Lower leg skin (tissue), 3 donors: Measurements from ENCODE around the gene INCA1.

Source experiments
- CTCF ChIP-seq, 3 donors: fragments of 450-650 bp; IDR thresholded peaks; one replicate each; pipeline ENCODE4 v1.5.1; 2016; ENCODE audit warnings: antibody characterized with exemption in 3 of 3, mild to moderate bottlenecking in 3 of 3, moderate library complexity in 2 of 3
- POLR2A ChIP-seq, 2 donors: fragments of 450-650 bp; IDR thresholded peaks; one replicate each; pipeline ENCODE4 v1.6.1; 2016 to 2017; ENCODE audit warnings: antibody characterized with exemption in 2 of 2, mild to moderate bottlenecking in 1 of 2, moderate library complexity in 1 of 2

GRCh38 chr17:5019475-5019956, 22.2 kb upstream of the INCA1 start:
- no peak for TF ChIP-seq CTCF (IDR thresholded peaks at IDR 0.05)
- no peak for TF ChIP-seq POLR2A (IDR thresholded peaks at IDR 0.05)
